C4-2B (cell line): Measurements from ENCODE around the gene PGM5.

Experiments used
- CTCF ChIP-seq: fragments of 450-650 bp; conservative IDR thresholded peaks from 2 replicates; pipeline ENCODE4 v1.5.1; 2017; ENCODE audit warnings: mild to moderate bottlenecking
- ZFX ChIP-seq: fragments of 450-650 bp; IDR thresholded peaks from 2 replicates; pipeline ENCODE4 v1.6.1; 2017

- no peak for TF ChIP-seq CTCF
- TF ChIP-seq ZFX = no peak
Measured at GRCh38 chr9:68426755-68427154, 70.3 kb downstream of the PGM5 start.
